Inflammatory macrophage treated with lipopolysaccharide for 1 hour (primary cell): ENCODE results near the gene WDR62.

Experiments
- DNase-seq, 2 donors: peaks; one replicate each; pipeline ENCODE4 v3.0.0-alpha.2; 2020 to 2022

The WDR62 gene

GRCh38 chr19:36054733-36055686, at the start of gene WDR62:
WDR62 (plus strand) TSS chr19:36054897; CDS start chr19:36054972, 75 bp downstream.
- peak; percentile 89 to 95 for DNase-seq

- DNase-seq, result no peak
Measured at GRCh38 chr19:36006955-36007354, 47.7 kb upstream of the WDR62 start.

GRCh38 chr19:36008336-36008978, 46.2 kb upstream of the WDR62 start, which contains the start of gene SYNE4:
SYNE4 (minus strand) TSS chr19:36008813; CDS start chr19:36008681, 132 bp downstream.
- DNase-seq, result no peak

GRCh38 chr19:36009220-36009619, 45.5 kb upstream of the WDR62 start:
- DNase-seq, result peak; percentile 25 to 42

GRCh38 chr19:36009633-36010379, 44.9 kb upstream of the WDR62 start:
- no peak for DNase-seq

GRCh38 chr19:36010402-36010801, 44.3 kb upstream of the WDR62 start:
- no peak for DNase-seq

- no peak for DNase-seq
Measured at GRCh38 chr19:36013280-36014011, 41.3 kb upstream of the WDR62 start.

GRCh38 chr19:36014012-36014924, 40.4 kb upstream of the WDR62 start, which contains the start of gene ALKBH6:
ALKBH6 (minus strand) TSS chr19:36014213; CDS start chr19:36013397, 816 bp downstream.
- DNase-seq, result peak; percentile 100

- DNase-seq, result no peak
Measured at GRCh38 chr19:36019061-36019670, 35.5 kb upstream of the WDR62 start.

GRCh38 chr19:36023432-36023831, 31.3 kb upstream of the WDR62 start:
- DNase-seq, result no peak

- no peak for DNase-seq
Measured at GRCh38 chr19:36025541-36025940, 29.2 kb upstream of the WDR62 start.

- no peak for DNase-seq
Measured at GRCh38 chr19:36026091-36026876, 28.4 kb upstream of the WDR62 start.

GRCh38 chr19:36027696-36028095, 27.0 kb upstream of the WDR62 start:
- DNase-seq, result no peak

- DNase-seq, result no peak
Measured at GRCh38 chr19:36028313-36029041, 26.2 kb upstream of the WDR62 start.

GRCh38 chr19:36030264-36031148, 24.2 kb upstream of the WDR62 start:
- peak; percentile 16 to 64 for DNase-seq

- DNase-seq, result no peak
Measured at GRCh38 chr19:36031308-36031707, 23.4 kb upstream of the WDR62 start.

GRCh38 chr19:36032251-36033104, 22.2 kb upstream of the WDR62 start, which contains the start of gene CLIP3:
CLIP3 (minus strand) TSS chr19:36032873; CDS start chr19:36032357, 516 bp downstream.
- DNase-seq, result no peak
